NCI-H2171 treated with DMSO at 0.1 percent for 48 hours (cell line): ENCODE results near the gene ACTN1.

Source experiments
- DNase-seq: peaks from one replicate; lab custom pipeline; 2025; lab: John Stamatoyannopoulos, UW

The ACTN1 gene

DNA sequence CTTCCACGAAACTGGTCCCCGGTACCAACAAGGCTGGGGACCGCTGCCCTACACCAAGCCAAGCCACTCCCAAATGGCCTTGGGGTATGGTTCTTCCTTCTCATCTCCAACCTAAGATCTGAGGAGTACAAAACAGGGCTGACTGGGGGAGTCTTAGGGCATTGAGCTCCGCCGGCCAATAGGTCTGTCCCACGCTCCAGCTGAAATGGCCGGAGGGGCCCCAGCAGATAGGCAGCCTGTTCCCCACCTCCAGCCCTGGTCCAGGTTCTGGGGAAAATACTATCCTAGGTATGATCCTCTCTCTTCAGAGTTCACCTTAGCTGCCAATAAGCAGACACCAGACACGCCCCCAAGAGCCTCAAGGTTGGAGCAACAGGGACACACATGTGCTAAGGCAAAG is 90.2 kb downstream of the ACTN1 start:
- DNase-seq, result no peak

DNA sequence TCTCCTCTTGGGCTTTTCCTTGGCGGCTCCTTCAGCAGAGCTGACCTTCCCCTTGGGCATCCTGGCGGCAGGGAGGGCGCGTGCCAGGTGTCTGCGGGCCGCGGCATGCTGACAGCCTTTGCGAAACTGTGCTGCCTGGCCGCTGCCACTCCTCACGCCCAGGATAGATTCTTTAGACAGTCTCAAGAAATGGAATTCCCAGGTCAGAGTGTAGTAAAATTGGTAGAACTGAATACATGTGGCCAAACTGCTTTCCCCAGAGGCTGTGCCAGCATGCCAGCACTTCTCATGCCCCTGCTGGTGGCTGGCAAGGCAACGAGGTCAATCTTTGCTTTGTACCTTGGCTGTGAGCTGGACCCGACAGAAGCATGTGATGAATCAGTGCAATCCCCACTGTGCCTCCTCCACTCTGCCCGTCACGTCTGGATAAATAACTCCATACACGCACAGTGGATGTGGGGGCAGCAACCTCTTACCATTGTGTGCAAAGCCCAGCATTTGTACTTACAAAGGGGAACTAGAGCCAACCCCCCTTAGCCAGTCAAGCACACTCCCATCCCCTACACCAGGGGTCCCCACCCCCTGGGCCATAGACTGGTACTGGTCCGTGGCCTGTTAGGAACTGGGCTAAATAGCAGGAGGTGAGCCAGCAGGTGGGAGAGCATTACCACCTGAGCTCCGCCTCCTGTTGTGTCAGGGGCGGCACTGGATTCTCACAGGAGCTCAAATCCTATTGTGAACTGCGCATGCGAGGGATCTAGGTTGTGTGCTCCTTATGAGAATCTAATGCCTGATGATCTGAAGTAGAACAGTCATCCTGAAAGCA is 90.9 kb downstream of the ACTN1 start:
- DNase-seq, result no peak

DNA sequence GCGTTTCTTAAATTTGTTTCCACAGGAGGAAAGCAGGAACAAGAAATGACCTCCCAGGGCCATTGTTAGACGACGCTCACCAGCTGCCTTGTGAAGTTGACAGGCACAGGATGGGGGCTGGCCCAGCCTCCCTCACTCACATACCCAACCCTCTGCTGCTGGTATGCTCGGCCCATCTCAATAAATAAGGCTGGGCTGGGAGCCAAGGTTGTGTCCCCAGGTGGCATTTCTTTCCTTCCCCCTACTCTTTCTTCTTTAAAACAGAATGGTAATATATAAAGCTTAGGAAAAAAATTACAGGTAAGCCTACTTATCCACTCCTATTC is 93.0 kb downstream of the ACTN1 start:
- DNase-seq, result peak; percentile 70

DNA sequence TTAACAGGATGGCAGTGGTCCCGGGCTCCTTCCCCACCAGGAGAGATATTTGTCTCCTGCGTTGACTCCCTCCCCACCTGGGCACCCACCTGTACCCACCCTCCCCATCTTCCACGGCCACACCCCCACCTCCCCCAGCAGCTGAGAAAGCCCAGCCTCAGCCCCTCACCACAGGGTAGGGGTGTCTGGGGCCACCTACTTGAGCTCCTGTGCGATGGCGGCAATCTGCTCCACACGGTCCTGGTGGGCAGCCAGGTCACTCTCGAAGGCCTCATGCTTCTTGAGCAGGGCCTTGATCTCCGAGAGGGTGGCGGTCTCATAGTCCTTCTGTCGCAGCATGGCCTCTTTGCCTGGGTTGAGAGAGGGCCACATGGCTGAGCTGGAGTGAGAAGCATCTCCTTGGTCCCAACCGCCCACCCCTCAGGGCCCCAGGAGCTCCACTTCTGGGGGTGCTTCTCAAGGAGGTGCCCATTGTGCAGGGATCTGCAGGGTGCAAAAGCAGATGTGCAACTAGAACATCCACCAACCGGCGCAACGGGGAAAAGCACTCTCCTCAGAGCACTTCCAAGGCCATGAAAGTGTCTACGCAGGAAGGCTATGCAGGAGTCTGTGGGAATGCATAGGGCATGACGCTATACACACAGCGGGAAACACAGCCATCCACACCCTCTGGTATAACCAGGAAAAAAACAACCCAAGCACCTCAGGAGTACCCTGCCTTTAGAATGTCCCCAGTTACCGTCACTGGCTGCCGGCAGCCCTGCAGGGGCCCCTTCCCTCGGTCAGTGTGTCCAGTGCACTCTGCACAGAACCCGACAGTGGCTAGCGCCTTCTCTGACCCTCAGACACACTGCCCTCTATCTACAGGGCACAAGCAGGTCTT is 93.6 kb downstream of the ACTN1 start:
- DNase-seq, result no peak

DNA sequence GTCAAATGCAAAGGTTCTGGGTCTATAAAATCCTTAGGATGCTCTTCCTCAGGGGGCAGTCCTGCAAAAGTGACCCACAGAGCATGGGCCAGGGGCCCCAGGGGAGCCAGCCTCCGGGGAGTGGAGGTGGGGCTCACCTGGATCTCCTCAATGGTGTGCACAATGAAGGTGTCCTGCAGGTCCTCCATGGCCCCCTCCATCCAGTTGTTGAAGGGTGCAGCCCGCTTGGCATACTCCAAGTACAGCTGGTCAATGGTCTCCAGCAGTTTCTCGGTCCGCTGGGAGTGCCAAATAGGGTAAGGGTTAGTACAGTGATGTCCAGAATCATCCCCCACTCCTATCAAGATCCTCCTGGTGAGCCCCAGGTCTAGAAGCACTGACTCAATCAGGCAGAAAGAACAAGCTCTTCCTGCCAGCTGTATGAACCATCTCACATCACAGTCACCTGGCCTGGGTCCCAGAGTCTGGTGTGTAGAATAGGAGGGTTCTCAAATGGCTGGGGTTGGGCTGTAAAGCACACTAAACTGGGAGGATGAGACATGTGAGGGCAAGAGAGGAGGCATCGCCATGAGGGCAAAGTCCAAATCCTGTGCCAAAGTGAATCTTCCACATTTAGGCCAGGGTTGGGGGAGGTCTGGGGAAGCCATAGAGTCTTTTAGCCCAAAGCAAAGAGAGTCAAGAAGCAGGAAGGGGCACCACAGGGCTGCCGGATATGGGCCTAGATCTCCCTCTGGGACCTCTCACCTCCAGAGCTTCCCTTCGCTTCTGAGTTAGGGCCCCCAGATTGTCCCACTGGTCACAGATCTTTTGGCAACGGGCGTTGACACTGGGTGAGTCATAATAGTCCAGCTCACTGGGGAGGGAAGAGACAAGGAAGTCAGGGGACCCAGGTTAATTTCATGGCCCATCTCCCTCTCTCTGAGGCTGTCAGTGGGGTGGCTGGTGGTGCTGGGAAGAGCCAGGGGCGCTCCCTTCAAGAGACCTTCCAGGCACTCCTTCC is 94.8 kb downstream of the ACTN1 start:
- DNase-seq, result peak; percentile 95

DNA sequence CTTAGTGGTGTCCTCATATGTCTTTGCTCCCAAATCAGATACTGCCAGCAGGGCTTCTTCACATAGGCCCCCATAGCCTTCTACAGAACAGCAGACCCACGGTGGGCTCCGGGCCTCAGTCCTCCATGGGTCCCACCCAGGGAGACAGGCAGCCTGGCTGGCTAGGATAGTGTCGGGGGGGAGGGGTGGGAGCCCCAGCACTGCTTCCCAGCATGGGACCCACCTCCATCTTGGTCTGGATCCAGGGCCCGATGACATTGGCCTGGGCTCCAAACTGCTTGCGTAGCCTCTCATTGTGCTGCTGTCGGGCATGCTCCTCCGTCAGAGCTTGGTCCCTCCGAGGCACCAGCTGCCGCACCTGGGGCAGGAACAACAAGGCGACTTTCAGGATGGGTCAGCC is 96.9 kb downstream of the ACTN1 start:
- DNase-seq, result no peak

DNA sequence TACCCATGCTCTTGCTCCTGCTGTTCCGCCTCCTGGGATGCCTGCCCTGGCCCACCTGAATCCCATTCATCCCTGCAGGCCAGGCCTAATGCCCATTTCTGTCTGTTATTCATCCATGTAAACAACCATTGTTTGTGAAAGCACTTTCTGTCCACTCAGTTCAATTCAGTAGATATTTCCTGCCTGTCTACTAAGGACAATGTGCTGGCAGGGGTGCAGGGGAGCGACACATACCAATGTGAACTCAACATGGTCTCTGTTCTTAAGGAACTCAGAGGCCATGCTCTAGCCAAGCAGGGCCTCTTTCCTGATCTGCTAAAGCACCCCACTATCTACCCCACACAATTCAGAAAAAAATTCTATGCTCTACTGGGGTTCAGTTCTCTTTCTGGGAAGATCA is 97.7 kb downstream of the ACTN1 start:
- no peak for DNase-seq

DNA sequence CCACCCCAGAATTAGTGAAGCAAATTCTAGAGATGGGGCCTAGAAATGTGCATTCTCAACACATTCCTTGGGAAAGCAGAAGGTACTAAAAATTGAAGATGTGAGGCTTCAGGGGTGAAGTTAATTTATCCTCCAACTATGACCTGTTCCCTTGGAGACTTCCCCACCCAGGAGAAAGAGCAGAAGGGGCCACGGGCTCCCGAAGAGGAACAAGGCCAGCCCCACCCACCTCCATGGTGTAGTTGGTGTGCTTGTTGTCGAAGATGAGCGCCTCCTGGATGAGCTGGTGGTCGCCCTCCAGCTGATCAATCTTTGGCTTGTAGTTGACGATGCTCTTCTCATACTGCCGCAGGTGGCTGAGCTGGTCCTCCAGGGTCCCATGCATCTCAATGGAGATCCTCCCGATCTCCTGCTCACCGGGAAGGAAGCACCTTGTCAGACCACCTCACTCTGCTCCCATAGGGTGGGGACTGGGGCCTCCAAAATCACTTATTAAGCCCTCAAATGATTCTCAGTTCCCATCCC is 98.5 kb downstream of the ACTN1 start:
- no peak for DNase-seq

DNA sequence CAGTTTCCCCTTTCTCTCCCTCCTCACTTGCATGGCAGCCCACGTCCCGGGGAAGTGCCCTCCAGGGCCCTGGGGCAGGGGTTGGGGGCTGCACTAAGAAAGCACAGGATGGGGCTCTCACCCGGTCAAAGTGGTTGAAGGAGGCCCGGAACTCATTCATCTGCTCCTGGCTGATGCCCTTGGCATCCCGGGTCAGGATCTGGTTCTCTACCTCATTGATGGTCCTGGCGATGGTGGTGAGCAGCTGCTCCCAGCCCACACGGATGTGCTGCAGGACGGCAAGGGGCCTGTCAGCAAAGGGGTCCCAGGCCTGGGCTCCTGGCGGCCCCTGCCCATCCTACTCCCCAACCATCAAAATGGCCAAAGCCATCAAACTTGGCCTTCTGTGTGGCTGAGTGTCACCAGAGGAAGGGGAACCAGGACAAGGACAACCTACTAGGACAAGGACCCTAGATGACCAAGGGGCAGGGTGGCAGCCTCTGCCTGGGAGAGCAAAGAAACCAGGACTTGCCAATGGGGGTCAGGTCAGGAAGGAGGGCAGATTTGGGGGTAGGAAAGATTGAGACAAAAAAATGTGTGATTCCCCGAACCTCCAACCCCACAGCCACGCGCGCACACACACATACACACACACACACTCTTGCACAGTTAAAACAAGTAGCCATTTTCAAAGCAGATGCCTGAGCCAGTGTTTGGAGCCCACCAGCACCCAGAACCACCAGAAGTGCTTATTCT is 99.1 kb downstream of the ACTN1 start:
- DNase-seq, result no peak

DNA sequence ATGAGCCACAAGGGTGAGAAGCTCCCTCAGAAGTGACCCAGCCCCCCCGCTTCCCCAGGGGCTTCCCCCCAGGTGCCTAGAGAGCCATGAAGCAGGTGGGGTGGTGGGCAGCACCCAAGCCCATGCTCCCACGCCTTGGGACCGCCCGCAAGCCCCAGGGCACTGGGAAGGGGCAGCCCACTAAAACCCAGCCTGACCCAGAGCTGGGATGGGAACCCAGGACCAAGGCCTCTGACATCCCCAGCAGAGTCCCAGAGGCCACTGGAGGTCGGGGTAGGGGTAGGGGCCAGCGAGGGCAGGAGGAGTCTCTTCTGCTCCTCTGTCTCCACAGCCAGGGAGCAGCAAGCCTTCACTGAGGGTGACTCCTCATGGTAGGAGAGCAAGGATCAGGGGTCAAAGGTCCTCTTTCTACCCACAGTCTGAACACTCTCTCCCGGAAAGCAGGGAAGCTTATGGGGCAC is 99.8 kb downstream of the ACTN1 start:
- DNase-seq, result no peak

DNA sequence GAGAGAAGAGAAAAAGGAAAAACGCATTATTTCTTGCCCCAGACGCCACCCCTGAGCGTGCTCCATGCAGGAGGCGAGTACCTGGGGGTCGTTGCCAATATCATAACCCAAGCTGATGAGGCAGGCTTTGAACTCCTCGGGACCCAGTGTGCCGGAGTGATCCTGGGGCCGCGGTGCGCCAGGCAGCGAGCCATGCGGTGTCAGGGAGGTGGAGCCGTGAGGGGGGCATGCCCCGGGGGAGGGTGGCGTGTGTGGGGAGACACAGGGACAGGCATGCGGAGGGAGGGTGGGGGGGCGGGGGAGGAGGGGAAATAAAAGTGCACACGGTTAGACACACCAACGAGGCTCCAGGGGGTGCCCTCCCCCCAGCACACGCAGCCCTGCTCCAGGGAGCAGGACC is 100.2 kb downstream of the ACTN1 start:
- no peak for DNase-seq

DNA sequence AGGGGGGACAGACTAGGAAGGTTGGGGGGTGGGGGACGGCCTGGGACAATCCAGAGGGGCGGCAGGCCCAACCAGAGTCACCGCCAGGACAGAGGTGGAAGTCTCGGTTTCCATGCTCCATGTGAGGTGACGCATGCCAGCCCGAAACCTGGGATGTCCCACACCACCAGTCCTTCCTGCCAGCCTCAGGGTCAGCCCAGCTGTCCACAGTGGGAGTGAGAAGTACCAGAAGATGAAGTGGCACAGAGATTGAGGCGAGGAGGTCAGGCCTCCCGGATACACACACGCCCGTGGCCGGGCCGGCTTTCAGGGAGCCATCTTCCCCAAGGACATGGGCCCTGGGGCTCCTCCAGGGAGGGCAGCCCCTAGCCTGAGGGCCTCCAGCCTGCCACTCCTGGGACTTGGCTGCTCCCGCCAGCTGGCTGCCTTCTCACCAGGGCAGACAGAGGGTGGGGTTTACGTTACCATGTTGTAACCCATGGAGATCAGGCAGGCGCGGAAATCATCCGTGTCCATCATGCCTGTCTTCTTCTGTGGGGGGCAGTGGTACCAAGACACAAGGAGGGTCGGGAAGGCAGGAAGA is 101.0 kb downstream of the ACTN1 start:
- no peak for DNase-seq

DNA sequence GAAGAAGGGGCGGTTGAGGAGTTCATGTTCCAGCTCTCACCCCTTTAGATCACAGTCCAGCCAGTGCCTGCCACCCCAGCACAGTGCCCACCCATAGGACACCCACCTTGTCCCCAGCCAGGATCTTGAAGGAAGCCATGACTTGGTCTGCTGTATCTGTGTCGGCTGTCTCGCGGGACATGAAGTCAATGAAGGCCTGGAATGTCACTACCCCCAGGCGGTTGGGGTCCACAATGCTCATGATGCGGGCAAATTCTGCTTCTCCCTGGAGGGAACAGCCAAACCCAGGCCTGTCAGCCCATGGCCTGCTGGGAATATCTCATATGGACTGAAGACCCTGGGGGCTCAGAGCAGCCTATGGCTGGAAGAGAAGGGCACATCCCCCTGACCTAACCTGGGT is 102.1 kb downstream of the ACTN1 start:
- DNase-seq, result no peak

DNA sequence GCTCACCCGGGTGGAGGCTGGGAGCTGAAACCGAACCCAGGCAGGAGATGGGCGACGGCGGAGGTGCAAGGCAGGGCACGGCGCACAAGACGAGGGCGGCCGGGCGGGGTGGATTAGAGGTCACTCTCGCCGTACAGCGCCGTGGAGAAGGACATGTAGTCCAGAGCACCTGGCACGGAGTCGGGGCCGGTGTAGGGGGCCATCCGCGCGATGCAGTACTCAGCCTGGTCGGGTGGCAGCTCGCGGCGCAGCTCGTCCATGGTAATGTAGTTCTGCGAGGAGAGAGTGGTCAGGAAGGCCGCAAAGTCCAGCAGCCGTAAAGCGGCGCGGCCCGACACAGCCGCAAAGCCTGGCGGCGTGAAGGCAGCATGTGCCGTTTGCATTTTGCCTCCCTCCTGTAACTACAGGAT is 104.4 kb downstream of the ACTN1 start:
- DNase-seq, result no peak

DNA sequence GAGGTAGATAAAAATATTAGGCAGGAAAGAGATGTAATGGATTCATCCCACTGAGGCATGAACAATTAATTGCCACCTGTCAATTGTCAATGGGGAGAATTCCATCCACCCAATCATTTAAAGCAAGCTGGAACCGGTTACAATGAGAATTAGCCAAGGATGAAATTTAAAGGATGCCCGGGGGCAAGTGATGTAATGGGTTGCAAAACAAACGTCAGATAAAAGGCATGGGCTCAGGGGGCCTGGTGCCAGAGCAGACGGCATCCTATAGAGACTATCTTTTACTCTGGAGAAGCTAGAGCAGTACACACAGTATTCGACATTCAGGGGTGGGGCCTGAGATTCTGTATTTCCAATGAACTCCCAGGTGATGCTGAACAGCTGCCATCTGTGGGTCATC is 105.7 kb downstream of the ACTN1 start:
- DNase-seq, result peak; percentile 99

DNA sequence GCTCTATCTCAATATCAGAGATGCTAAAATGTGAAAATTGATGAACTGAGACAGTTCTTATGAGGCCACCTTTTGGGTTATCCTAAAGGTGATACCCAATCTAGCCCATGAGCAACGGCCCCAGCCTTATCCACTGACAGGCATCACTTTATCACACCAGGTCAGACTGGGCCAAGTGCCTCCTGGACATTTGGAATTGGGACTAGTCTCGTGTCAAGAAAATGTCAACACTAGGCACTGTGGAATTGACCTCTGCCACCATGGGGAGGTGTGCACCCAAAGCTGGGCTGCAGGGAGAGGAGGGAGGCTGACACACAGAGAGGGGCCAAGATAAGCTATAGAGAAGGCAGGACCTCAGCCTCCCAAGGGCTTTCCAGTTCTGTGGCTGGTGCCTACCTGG is 107.7 kb downstream of the ACTN1 start:
- no peak for DNase-seq

DNA sequence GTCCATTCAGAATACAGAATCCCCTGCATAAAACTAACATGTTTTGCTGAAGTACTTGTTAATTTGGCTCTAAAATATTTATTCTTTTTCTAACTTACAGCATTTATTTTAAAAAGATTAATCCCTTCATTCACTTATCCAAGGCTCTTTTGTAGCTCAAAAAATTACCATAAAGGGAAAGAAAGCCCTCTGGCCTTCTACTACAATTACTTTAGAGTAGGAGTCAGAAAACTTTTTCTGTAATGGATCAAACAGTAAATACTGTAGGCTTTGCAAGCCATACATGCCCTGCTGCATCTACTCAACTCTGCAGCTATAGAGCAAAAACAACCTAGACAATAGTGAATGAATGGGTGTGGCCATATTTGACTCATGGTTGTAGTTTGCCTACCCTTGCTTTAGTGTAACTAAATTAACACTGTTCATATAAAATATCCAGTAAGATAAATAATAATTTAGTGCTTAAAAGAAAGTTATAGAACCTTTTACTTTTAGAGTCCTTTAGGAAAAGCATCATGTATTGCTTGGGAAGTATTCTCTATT is 112.0 kb downstream of the ACTN1 start:
- no peak for DNase-seq

DNA sequence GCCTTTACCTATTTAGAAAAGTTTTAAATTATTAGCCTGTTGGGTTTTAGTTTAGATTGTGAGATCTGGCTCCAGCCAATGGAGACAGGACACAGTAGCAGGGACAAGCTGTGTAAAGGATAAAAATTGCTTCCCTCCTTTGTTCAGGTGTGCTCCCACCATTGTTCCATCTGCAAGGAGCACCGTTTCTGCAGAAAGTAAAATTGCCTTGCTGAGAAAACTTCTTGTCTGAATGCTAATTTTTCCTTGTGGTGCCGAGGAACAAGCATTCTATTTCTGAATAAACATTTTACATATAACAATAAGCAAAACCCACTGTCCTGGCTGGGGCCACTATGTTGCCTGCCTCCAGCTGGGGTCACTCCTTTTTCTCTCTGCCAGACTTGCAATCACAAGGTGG is 113.6 kb downstream of the ACTN1 start:
- no peak for DNase-seq

DNA sequence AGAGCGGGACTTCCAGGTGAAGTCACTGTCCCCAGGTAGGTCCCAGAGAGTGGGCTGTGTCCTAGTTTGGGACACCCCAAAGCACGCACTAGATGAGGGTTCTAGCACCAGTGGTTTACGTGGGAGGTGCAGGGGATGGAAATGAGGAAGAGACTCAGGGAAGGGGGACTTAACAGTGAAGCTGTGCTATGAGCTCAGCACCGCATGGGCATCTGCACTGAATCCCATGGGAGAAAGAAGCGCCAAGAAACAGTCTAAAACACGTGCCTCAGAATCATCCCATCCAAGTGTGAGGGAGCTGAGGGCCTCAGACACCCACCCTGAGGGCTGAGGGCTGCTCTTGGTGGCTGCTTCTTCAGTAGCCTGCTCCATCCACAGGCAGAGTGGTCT is 114.7 kb downstream of the ACTN1 start:
- peak; percentile 15 for DNase-seq

DNA sequence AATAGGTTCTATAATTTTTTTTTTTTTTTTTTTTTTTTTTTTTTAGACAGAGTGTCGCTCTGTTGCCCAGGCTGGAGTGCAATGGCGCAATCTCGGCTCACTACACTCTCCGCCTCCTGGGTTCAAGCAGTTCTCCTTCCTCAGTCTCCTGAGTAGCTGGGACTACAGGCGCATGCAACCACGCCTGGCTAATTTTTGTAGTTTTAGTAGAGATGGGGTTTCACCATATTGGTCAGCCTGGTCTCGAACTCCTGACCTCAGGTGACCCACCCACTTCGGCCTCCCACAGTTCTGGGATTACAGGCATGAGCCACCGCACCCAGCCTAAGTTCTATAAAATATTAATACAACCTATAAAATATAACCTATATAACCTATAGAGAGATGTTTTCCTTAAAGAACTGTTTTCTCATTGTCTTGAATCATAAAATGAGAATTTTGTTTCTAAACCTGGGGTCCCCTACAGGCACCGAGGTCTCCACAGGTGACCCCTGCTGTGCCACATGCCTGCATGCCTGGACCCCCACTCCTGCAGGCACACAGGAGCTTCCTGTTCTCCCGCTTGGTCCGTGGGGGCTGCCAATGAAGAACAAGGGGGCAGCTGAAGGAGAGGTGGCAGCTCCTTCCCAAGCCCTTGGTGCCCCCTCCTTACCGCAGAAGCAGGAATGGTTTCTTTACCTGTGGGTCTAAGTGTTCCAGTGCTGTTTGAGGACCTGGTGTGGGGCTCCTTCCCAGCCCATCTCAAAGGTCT is 115.3 kb downstream of the ACTN1 start:
- no peak for DNase-seq
